HL-60 (cell line): ENCODE data around the gene LAMA3.

Experiments used
- CTCF ChIP-seq: IDR thresholded peaks from one replicate; pipeline ENCODE4 v1.5.1; 2011; ENCODE audit warnings: low read length, control low read depth, inconsistent platforms; ENCODE audit not compliant: insufficient read depth
- GABPA ChIP-seq: IDR thresholded peaks from 2 replicates; pipeline ENCODE4 v1.6.1; 2012; ENCODE audit warnings: low read depth
- POLR2AphosphoS5 ChIP-seq: IDR thresholded peaks from 2 replicates; pipeline ENCODE4 v1.6.1; 2012; ENCODE audit warnings: low read depth
- REST ChIP-seq: IDR thresholded peaks from 2 replicates; pipeline ENCODE4 v1.6.1; 2012; ENCODE audit warnings: low read depth; ENCODE audit not compliant: insufficient replicate concordance
- SPI1 ChIP-seq: IDR thresholded peaks from 2 replicates; pipeline ENCODE4 v1.6.1; 2012; ENCODE audit warnings: low read depth, mild to moderate bottlenecking, borderline replicate concordance

- TF ChIP-seq CTCF: no peak
- no peak for TF ChIP-seq SPI1
- no peak for TF ChIP-seq GABPA
- no peak for TF ChIP-seq POLR2AphosphoS5
- TF ChIP-seq REST: no peak
Observed at GRCh38 chr18:23847321-23847986, 158.2 kb downstream of the LAMA3 start.
